GM04504 (cell line): Measurements from ENCODE around the gene ANKRD6.

Experiments used
- DNase-seq: peaks from one replicate; pipeline ENCODE4 v3.0.0-alpha.2; 2012; ENCODE audit warnings: low read depth

ANKRD6 gene

GRCh38 chr6:89471287-89471867, 38.4 kb downstream of the ANKRD6 start:
- no peak for DNase-seq

- no peak for DNase-seq
Observed at GRCh38 chr6:89475101-89475500, 42.1 kb downstream of the ANKRD6 start.

DNA sequence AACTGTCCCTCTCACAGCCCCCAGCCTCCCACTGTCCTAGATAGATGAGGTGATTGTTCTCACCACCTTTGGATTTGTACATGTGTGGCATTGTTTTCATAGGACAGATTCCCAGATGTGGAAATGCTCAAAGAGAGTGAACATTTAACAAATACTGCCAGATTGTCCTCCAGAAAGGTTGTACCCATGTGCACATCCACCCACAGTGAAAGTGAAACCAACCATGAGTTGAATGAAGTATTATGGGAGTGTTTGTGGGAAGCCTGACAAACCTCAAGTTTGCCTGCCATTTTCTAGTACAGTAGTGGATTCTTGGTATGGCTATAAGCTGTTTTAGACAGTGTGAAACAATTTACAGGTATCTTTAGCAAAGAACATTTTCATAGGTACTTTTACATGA, 42.7 kb downstream of the ANKRD6 start:
- no peak for DNase-seq

DNA sequence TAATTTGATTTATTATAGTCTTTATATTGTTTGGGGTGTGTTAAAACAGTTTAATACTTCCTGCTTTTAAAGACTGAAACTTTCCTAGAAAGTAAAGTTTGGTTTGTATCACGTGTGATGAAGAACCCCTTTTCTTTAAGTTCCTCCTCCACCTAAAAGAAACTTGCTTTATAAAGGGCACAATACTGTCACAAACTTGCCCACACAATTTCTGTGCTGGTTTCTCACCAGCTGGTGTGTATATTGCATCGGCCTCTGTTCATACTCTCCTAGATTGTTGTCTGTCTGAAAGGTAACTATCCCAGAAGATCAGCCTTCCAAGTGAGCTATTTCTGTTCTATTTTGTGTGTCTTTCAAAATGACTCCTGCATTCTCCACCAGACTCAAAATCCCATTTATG, 46.9 kb downstream of the ANKRD6 start:
- no peak for DNase-seq

GRCh38 chr6:89481695-89482094, 48.7 kb downstream of the ANKRD6 start:
- DNase-seq, result no peak

- no peak for DNase-seq
Observed at GRCh38 chr6:89482126-89482525, 49.2 kb downstream of the ANKRD6 start.

GRCh38 chr6:89483111-89483720, 50.3 kb downstream of the ANKRD6 start:
- DNase-seq, result no peak

DNA sequence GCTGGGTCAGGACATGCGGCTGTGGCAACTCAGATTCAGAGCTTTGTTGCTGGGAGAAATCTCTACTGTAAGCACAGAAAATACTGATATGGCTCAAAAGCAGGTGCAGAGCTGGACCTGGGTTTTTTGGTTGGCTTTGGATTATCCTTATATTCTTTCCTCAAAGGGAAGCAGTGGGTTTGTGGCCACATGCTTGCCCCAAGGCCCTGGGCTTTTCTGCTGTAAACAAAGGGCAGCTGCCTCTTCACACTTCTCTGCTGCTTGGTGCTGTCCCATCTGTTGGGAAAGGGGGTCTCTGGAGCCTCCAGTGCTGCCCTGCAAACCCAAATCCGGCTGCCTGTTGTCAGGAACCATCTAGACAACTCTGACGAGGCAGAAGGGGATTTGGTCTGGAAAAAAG, 52.4 kb downstream of the ANKRD6 start:
- DNase-seq, result no peak

- no peak for DNase-seq
Observed at GRCh38 chr6:89487864-89488263, 54.9 kb downstream of the ANKRD6 start.

- DNase-seq, result no peak
Observed at GRCh38 chr6:89488438-89488837, 55.5 kb downstream of the ANKRD6 start.

DNA sequence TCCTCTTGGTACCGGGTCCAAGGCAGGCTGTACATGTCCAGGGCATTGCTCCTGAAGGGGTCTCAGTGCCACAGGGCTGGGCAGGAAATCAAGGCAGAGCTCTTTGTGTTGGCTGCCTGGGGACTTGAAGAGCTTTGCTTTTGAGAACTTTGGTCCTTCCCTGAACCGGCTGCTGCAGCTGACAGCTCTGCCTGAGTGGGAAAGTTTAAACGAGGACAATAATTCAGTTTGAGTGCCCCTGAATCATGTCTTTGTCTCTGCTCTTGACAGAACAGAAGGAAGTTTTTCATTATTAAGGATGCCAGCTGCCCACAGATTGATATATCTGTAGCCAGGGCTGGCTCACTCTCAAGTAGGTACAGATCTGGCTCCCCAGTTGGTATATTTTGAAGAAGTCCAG, 56.1 kb downstream of the ANKRD6 start:
- DNase-seq, result no peak

DNA sequence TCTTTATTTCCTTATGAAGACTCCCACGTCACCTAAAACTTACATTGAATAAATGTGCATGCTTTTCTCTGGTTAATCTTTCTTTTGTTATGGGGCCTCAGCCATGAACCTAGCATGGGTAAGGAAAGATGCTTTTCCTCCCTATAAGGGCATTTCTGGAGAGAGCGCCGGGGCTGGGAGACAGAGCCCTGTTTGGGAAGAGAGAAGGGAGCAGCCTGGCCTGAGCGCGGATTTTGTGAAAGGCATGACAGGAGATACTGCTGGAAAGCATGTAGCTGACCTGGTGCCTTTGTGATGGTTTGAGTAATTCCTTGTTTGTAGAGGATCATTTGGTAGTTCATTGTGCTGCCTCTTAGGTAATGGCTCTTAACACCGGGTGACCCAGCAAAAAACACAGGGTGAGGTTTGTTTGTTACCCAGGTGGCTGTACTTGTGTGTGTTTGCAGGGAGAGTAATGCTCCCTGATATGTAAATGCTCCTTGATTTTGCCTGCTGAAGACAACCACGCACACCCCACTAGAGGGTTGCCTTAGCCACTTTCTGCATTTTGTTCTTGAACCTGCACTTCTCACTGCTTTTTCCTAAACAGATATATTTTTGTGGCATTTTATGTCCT, 59.2 kb downstream of the ANKRD6 start:
- no peak for DNase-seq

DNA sequence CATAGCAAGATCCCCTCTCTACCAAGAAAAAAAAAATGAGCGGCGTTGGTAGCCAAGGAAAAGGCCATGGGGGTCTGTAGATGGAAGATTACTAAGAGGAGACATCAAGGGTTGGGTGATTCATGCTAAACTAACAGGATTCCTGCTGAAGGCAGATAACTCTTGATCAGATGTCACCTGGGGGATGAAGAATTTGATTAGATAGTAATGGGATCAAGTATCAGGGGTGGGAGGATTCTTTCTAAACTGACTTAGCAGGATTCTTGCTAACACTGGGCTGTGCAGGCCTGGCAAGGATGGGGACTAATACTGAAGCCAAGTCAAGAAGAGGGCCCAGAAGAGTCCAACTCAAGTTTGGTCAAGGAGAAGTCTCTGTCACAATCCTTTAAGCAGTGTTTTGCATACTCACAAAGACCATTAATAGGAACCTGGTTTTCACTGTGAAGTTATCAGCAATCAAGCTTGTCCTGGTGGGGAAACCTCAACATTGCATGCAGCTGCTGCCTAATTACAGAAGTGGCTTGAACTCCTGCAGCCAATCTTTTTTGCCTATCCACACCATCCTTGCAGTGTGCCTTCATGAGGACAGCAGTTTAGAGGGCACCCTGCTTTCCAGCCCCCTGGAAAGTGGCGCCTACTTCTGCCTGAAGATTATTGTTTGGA, 61.3 kb downstream of the ANKRD6 start:
- no peak for DNase-seq

GRCh38 chr6:89495961-89496535, 63.1 kb downstream of the ANKRD6 start:
- no peak for DNase-seq

GRCh38 chr6:89500611-89501010, 67.7 kb downstream of the ANKRD6 start:
- DNase-seq, result no peak

- no peak for DNase-seq
Observed at GRCh38 chr6:89501222-89501621, 68.3 kb downstream of the ANKRD6 start.

- DNase-seq, result no peak
Observed at GRCh38 chr6:89501753-89502152, 68.8 kb downstream of the ANKRD6 start.

GRCh38 chr6:89503641-89504040, 70.7 kb downstream of the ANKRD6 start:
- DNase-seq, result no peak

GRCh38 chr6:89505847-89506246, 72.9 kb downstream of the ANKRD6 start:
- no peak for DNase-seq

DNA sequence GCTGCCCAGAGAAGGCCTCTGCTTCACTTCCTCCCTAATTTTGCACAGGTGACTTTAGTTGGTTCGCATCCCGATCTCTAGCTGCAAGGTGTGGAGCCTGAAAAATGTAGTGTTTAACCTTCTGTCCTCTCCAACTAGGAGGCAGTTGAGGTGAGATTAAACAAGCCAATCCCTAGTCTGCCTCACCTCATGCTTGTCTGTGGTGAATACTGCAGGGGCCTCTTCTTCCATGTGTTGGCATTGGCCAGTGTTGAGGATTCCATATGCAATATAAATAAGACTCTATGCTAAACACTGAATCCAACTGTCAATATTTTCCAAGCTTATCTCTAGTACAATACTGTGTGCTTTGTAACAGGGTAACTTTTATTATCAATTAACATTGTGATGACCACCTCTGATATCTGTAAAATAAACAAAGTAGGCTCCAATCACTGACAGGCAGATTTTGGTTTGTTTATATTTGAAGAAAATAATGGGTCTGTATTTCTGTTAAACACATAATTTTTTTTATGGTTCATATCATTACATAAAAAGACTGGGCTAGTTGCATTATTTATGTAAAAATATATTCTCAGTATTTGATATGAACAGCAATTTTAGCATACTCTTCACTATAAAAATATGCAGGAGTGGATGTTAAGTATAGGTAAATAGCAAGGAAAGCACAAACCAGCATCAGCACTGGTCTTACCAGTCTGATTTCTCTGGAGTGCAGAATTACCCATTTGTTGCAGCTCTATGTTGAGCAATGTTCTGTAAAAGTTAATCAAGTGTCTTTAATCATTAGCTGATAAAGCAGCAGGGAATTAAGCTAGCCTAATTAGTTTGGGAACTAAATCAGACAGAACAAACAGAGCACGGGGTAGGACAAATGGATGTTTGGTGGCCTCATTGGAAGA, 74.0 kb downstream of the ANKRD6 start:
- no peak for DNase-seq

DNA sequence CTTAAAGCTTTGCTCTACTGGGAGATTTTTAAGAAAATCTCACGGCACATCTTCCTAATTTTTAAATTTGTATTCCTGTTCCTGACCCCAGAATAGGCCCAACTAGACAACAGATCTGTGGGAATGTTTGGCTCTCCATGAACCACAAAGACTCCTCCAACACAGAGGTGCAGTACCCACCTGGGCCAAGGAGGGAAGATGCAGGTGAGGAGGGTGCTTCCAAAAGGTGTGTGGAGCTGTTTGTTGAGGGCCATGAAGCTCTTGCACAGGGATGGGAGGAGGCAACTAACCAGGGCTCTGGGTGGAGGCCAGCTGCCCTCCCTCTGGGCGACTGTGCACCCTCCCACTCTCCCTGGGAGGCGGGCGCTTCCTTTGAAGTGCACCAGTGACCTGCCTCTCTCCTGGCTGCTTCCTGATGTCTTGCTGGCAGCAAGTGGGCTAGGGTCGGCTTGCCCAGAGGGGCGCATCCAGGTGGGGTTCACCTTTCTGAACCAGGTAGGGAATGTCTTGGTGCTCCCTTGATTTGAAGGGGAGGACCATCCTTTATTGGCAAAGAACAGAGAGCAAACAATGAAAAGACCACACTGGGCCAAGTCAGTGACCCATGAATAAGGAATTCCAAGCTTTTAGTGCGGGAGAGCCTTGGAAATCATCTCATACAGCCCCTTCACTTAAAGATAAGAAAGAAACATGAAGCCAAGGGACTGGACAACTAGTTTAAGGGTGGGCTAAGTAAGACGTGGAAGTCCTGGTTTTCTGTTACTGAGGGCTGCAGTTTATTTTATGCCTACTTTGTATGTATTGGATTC, 76.0 kb downstream of the ANKRD6 start:
- no peak for DNase-seq
